DND-41 (cell line): Measurements from ENCODE around the gene UBASH3B.

Experiments
- ATAC-seq: fragments of 200-7000 bp; cut with Tn5 transposase; 3 replicates; pipeline ENCODE4 v1.9.1; 2021; ENCODE audit warnings: low read depth; ENCODE audit not compliant: insufficient read depth
- DNase-seq: peaks from one replicate; pipeline ENCODE4 v3.0.0-alpha.2; 2020
- H2AFZ ChIP-seq: 2 replicates; pipeline ENCODE4 v1.6.0; 2012; ENCODE audit warnings: low read depth, low read length
- H3K27ac ChIP-seq: 2 replicates; pipeline ENCODE4 v1.5.1; 2012; ENCODE audit warnings: low read length, inconsistent platforms
- H3K27me3 ChIP-seq: fragments of 200-600 bp; sonication (generic); 2 replicates; pipeline ENCODE4 v1.6.0; 2012; ENCODE audit warnings: low read length, mild to moderate bottlenecking, inconsistent platforms; ENCODE audit not compliant: insufficient read depth, poor library complexity
- H3K36me3 ChIP-seq: 2 replicates; pipeline ENCODE4 v1.5.1; 2012; ENCODE audit warnings: low read length, inconsistent platforms; ENCODE audit not compliant: insufficient read depth
- H3K4me1 ChIP-seq: 2 replicates; pipeline ENCODE4 v1.5.1; 2012; ENCODE audit warnings: mild to moderate bottlenecking, low read length; ENCODE audit not compliant: insufficient read depth
- H3K4me2 ChIP-seq: 2 replicates; pipeline ENCODE4 v1.6.0; 2012; ENCODE audit warnings: mild to moderate bottlenecking, moderate library complexity, low read length, inconsistent platforms; ENCODE audit not compliant: insufficient read depth
- H3K4me3 ChIP-seq, 2 experiments: fragments of 200-600 bp in 1 of 2; shearing (Covaris generic) in 1 of 2; 2 replicates each; pipeline ENCODE4 v1.5.1; 2012 to 2016; ENCODE audit warnings: inconsistent platforms in 2 of 2, low read length in 2 of 2, mild to moderate bottlenecking in 2 of 2, low read depth in 1 of 2, moderate library complexity in 1 of 2
- H3K79me2 ChIP-seq: 2 replicates; pipeline ENCODE4 v1.6.0; 2012; ENCODE audit warnings: low read length, inconsistent platforms; ENCODE audit not compliant: insufficient read depth
- H3K9ac ChIP-seq: 2 replicates; pipeline ENCODE4 v1.6.0; 2012; ENCODE audit warnings: low read depth, mild to moderate bottlenecking, inconsistent platforms, low read length, moderate library complexity
- H3K9me3 ChIP-seq: 2 replicates; pipeline ENCODE4 v1.5.1; 2012; ENCODE audit warnings: low read length, moderate library complexity, mild to moderate bottlenecking, inconsistent platforms; ENCODE audit not compliant: insufficient read depth, severe bottlenecking
- H4K20me1 ChIP-seq: 2 replicates; pipeline ENCODE4 v1.6.0; 2012; ENCODE audit warnings: low read length; ENCODE audit not compliant: insufficient read depth
- EZH2 ChIP-seq: IDR thresholded peaks from 3 replicates; pipeline ENCODE4 v1.6.1; 2012; ENCODE audit warnings: borderline replicate concordance, low read depth, mild to moderate bottlenecking, moderate library complexity, low read length, inconsistent platforms; ENCODE audit not compliant: severe bottlenecking
- TF ChIP-seq, protein P1 (sequence below): IDR thresholded peaks from 2 replicates; pipeline ENCODE4 v1.5.1; 2012; ENCODE audit warnings: borderline replicate concordance, low read length, moderate library complexity, mild to moderate bottlenecking; ENCODE audit not compliant: poor library complexity, severe bottlenecking; ENCODE audit errors: extremely low read depth

UBASH3B gene

DNA sequence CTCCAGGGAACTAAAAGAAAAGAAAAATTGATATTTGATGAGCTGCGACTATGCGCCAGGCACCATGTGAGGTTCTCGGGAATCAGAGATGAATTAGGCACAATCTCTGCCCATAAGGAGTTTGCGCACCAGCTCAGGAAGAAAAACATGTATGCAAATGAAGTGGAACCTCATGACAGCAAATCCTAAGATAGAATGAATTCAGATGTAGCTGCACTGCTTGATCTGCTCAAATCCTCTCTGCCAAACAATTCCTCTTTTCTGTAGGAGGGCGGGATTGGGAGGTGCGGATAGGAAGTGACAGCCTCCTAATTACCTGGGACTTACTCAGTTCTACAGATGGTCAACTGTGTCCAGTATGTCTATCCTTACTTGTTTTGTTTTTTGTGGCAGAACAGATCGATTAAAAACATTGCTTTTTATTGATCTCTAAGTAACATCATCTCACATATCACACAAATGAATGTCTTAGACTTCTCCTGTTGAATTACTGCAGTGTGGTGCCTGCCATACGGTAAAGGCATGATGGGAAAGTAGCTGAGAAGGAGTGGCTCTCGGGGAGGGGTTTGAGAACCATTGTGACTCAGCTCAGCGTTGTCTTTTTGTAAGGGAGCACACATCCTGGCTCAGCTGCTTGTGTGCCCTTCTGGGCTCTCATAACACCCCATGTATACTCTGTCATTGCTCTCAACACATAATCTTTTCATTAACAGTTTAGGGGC lies 196.7 kb downstream of the UBASH3B start:
- no peak overlapping the region for H3K27ac ChIP-seq
- peaks cover 5% of the 10 kb centered on the region for H3K4me1 ChIP-seq
- TF ChIP-seq, protein P1, sequence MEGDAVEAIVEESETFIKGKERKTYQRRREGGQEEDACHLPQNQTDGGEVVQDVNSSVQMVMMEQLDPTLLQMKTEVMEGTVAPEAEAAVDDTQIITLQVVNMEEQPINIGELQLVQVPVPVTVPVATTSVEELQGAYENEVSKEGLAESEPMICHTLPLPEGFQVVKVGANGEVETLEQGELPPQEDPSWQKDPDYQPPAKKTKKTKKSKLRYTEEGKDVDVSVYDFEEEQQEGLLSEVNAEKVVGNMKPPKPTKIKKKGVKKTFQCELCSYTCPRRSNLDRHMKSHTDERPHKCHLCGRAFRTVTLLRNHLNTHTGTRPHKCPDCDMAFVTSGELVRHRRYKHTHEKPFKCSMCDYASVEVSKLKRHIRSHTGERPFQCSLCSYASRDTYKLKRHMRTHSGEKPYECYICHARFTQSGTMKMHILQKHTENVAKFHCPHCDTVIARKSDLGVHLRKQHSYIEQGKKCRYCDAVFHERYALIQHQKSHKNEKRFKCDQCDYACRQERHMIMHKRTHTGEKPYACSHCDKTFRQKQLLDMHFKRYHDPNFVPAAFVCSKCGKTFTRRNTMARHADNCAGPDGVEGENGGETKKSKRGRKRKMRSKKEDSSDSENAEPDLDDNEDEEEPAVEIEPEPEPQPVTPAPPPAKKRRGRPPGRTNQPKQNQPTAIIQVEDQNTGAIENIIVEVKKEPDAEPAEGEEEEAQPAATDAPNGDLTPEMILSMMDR: no peak
- TF ChIP-seq EZH2: no peak
- no peak overlapping the region for H3K4me2 ChIP-seq
- H4K20me1 ChIP-seq: no peaks in the 10 kb centered on the region
- H3K27me3 ChIP-seq: no peaks in the 10 kb centered on the region
- DNase-seq: no peak
- no peak overlapping the region for H2AFZ ChIP-seq
- no peaks in the 10 kb centered on the region for H3K9me3 ChIP-seq
- H3K79me2 ChIP-seq: no peaks in the 10 kb centered on the region
- ATAC-seq: no peak; the same call in 2 of the 3 replicates
- no peak overlapping the region for H3K4me3 ChIP-seq
- H3K9ac ChIP-seq: no peak overlapping the region
- H3K36me3 ChIP-seq: no peaks in the 10 kb centered on the region

DNA sequence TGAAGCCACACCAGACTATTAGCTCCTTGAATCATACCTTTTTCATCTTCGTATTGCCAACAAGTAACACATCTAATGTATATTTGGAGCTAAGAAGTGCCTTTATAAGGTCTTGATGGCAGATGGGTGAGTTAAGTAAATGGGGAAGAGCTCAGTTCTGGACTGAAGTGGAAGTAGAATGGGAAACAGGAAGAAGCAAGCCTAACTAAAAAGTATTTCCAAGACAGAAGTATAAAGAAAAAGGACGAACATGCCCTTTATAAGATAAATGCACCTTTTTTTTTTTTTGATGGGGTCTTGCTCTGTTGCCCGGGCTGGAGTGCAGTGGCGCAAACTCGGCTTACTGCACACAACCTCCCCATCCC lies 197.3 kb downstream of the UBASH3B start:
- H3K36me3 ChIP-seq: no peaks in the 10 kb centered on the region
- no peak for DNase-seq
- no peaks in the 10 kb centered on the region for H4K20me1 ChIP-seq
- TF ChIP-seq EZH2: no peak
- TF ChIP-seq, protein P1: no peak
- H2AFZ ChIP-seq: no peak overlapping the region
- H3K9me3 ChIP-seq: no peaks in the 10 kb centered on the region
- H3K79me2 ChIP-seq: no peaks in the 10 kb centered on the region
- no peak overlapping the region for H3K9ac ChIP-seq
- H3K4me3 ChIP-seq: no peak overlapping the region
- peaks cover 3% of the 10 kb centered on the region for H3K27me3 ChIP-seq
- no peak overlapping the region for H3K4me2 ChIP-seq
- peaks cover 5% of the 10 kb centered on the region for H3K4me1 ChIP-seq
- no peak for ATAC-seq
- H3K27ac ChIP-seq: no peak overlapping the region

DNA sequence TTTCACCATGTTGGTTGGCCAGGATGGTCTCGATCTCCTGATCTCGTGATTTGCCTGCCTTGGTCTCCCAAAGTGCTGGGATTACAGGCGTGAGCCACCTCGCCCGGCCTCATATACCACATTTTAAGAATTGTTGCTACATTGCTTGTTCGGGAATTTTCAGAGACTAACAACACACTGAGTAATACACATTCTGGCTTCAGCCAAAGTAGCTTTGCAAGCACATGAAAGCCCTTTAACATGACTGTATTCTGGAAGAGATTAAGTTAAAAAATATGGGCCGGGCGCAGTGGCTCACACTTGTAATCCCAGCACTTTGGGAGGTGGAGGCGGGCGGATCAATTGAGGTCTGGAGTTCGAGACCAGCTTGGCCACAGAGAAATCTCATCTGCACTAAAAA lies 197.7 kb downstream of the UBASH3B start:
- no peaks in the 10 kb centered on the region for H3K79me2 ChIP-seq
- peaks cover 4% of the 10 kb centered on the region for H3K27me3 ChIP-seq
- no peaks in the 10 kb centered on the region for H3K9me3 ChIP-seq
- H3K4me3 ChIP-seq: no peak overlapping the region
- no peak overlapping the region for H3K9ac ChIP-seq
- no peak overlapping the region for H3K27ac ChIP-seq
- ATAC-seq: no peak
- H3K36me3 ChIP-seq: no peaks in the 10 kb centered on the region
- H2AFZ ChIP-seq: no peak overlapping the region
- TF ChIP-seq, protein P1: no peak
- peaks cover 5% of the 10 kb centered on the region for H3K4me1 ChIP-seq
- no peak for DNase-seq
- no peaks in the 10 kb centered on the region for H4K20me1 ChIP-seq
- H3K4me2 ChIP-seq: no peak overlapping the region
